Endothelial cell of umbilical vein (primary cell): ENCODE results near the gene CAMTA1. TPM values are rescaled to one million over a fixed set of nuclear protein-coding genes. Genes with fewer than 3 reads are reported as not detected.

ENCODE experiments used
- BruUV-seq: library from RNA; stranded (reverse); fragments of 400-500 nt; replicated peaks from 2 replicates; lab custom pipeline; 2021; lab: Mats Ljungman, UMichigan
- CTCF ChIA-PET: fragments of 300-600, 350-600 bp; sonication (Branson Sonifier 250); formaldehyde crosslinking; loops from one replicate; lab custom pipeline; 2021; ENCODE audit warnings: antibody characterized with exemption, inconsistent platforms; lab: Charles Lee
- POLR2A ChIA-PET: fragments of 300-600, 350-600 bp; sonication (Branson Sonifier 250); formaldehyde crosslinking; loops from one replicate; lab custom pipeline; 2021; ENCODE audit warnings: antibody characterized with exemption, inconsistent platforms; lab: Charles Lee
- DNase-seq: peaks from one replicate; pipeline ENCODE4 v3.0.0-alpha.2; 2011; ENCODE audit warnings: low read depth, low spot score
- FAIRE-seq: peaks from 2 replicates; lab custom pipeline; 2011; peaks lifted over from hg19 to GRCh38; lab: Jason Lieb, UNC
- H2AFZ ChIP-seq: 2 replicates; pipeline ENCODE4 v1.6.0; 2012; ENCODE audit warnings: low read depth, low read length, control low read depth, inconsistent platforms
- H3K27ac ChIP-seq: 2 replicates; pipeline ENCODE4 v1.5.1; 2011; ENCODE audit warnings: low read depth, mild to moderate bottlenecking, control low read depth, low read length, moderate library complexity; ENCODE audit not compliant: insufficient read depth
- H3K27me3 ChIP-seq, 2 experiments: 2 replicates each; pipeline versions ENCODE4 v1.6.0 to v1.6.1; 2011; ENCODE audit warnings: low read length in 2 of 2, mixed read lengths in 1 of 2; ENCODE audit not compliant: control insufficient read depth in 2 of 2, insufficient read depth in 2 of 2
- H3K36me3 ChIP-seq, 2 experiments: 2 replicates in 1 of 2; 3 replicates in 1 of 2; pipeline ENCODE4 v1.5.1; 2011; ENCODE audit warnings: low read length in 2 of 2, mild to moderate bottlenecking in 1 of 2, moderate library complexity in 1 of 2; ENCODE audit not compliant: control insufficient read depth in 2 of 2, insufficient read depth in 2 of 2; ENCODE audit errors: extremely low read depth in 1 of 2
- H3K4me1 ChIP-seq: 3 replicates; pipeline ENCODE4 v1.5.1; 2011; ENCODE audit warnings: mild to moderate bottlenecking, low read length; ENCODE audit not compliant: control insufficient read depth, insufficient read depth; ENCODE audit errors: extremely low read depth
- H3K4me2 ChIP-seq: 2 replicates; pipeline ENCODE4 v1.6.1; 2011; ENCODE audit warnings: low read length, control low read depth, mixed read lengths; ENCODE audit not compliant: insufficient read depth
- H3K4me3 ChIP-seq, 3 experiments: fragments of 200-600 bp in 1 of 3; sonication (generic), shearing (Covaris generic) in 1 of 3; replicated peaks in 1 of 3; 2 replicates each; pipeline ENCODE4 v1.5.1; 2011 to 2016; ENCODE audit warnings: control low read depth in 3 of 3, low read length in 3 of 3, mild to moderate bottlenecking in 2 of 3, inconsistent platforms in 1 of 3, low read depth in 1 of 3, moderate library complexity in 1 of 3; ENCODE audit not compliant: insufficient read depth in 1 of 3
- H3K79me2 ChIP-seq: 2 replicates; pipeline ENCODE4 v1.6.0; 2012; ENCODE audit warnings: low read length, inconsistent platforms; ENCODE audit not compliant: control insufficient read depth, insufficient read depth
- H3K9ac ChIP-seq: replicated peaks from 2 replicates; pipeline ENCODE3; 2011; ENCODE audit warnings: low read length, control low read depth; ENCODE audit not compliant: insufficient read depth; ENCODE audit errors: extremely low read depth
- H3K9me1 ChIP-seq: replicated peaks from 3 replicates; pipeline ENCODE4 v1.6.0; 2011; ENCODE audit warnings: mild to moderate bottlenecking, low read length; ENCODE audit not compliant: control insufficient read depth, insufficient read depth; ENCODE audit errors: extremely low read depth
- H3K9me3 ChIP-seq: replicated peaks from 2 replicates; pipeline ENCODE4 v1.5.1; 2012; ENCODE audit warnings: low read length, inconsistent platforms; ENCODE audit not compliant: control insufficient read depth, insufficient read depth
- H4K20me1 ChIP-seq: replicated peaks from 2 replicates; pipeline ENCODE3; 2011; ENCODE audit warnings: mild to moderate bottlenecking, low read length; ENCODE audit not compliant: control insufficient read depth, insufficient read depth; ENCODE audit errors: extremely low read depth
- EZH2 ChIP-seq: IDR thresholded peaks from 2 replicates; pipeline ENCODE4 v1.6.1; 2012; ENCODE audit warnings: borderline replicate concordance, low read depth, mild to moderate bottlenecking, moderate library complexity, low read length, inconsistent platforms; ENCODE audit not compliant: severe bottlenecking
- FOS ChIP-seq: IDR thresholded peaks from 2 replicates; pipeline ENCODE4 v1.6.1; 2011; ENCODE audit warnings: mild to moderate bottlenecking, low read length, moderate library complexity, borderline replicate concordance; ENCODE audit not compliant: insufficient read depth
- JUN ChIP-seq: IDR thresholded peaks from 2 replicates; pipeline ENCODE4 v1.6.1; 2011; ENCODE audit warnings: borderline replicate concordance, low read depth; ENCODE audit not compliant: insufficient read length, insufficient read depth
- MYC ChIP-seq: IDR thresholded peaks from one replicate; pipeline ENCODE4 v1.6.1; 2011; ENCODE audit warnings: mild to moderate bottlenecking, low read depth, low read length
- POLR2A ChIP-seq: IDR thresholded peaks from 2 replicates; pipeline ENCODE4 v1.6.1; 2012; ENCODE audit warnings: low read depth, mild to moderate bottlenecking, control low read depth, low read length
- POLR2AphosphoS5 ChIP-seq: IDR thresholded peaks from 2 replicates; pipeline ENCODE4 v1.6.1; 2012; ENCODE audit warnings: low read depth, mild to moderate bottlenecking, control low read depth, low read length, moderate library complexity; ENCODE audit not compliant: insufficient read depth
- dilution Hi-C: fragments of 300-500 bp; cut with MboI; formaldehyde crosslinking; loops from one replicate; pipeline ENCODE4 v1.15.0; 2019; ENCODE audit warnings: low sequenced_read_pairs; ENCODE audit not compliant: extremely low pct_ligation_motif_present
- intact Hi-C: fragments of 100-400 bp; cut with micrococcal nuclease; formaldehyde crosslinking; loops from one replicate; pipeline ENCODE4 v1.10.0; 2022
- polyA plus RNA-seq, 4 experiments: library from polyadenylated mRNA; depleted of rRNA in 3 of 4; stranded (reverse) in 3 of 4; unstranded in 1 of 4; fragments of >200 nt; gene quantifications; 2 replicates each; pipeline versions ENCODE4 v1.2.1 to v1.2.3, GENCODE V29; 2011 to 2012; ENCODE audit warnings: missing spikeins in 1 of 4
- total RNA-seq: library from RNA; stranded (reverse); gene quantifications from 2 replicates; pipeline ENCODE4 v1.2.3, GENCODE V29; 2021
- TF ChIP-seq, protein P1 (sequence below), 2 donors: IDR thresholded peaks; 1 replicate in 1 of 2; 2 replicates in 1 of 2; pipeline ENCODE4 v1.5.1; 2011; ENCODE audit warnings: low read length in 2 of 2, mild to moderate bottlenecking in 2 of 2, moderate library complexity in 2 of 2, control low read depth in 1 of 2, inconsistent platforms in 1 of 2, low read depth in 1 of 2; ENCODE audit not compliant: insufficient read depth in 1 of 2; ENCODE audit errors: extremely low read depth in 1 of 2
- TF ChIP-seq, protein P2 (sequence below): IDR thresholded peaks from 2 replicates; pipeline ENCODE4 v1.6.1; 2011; ENCODE audit not compliant: insufficient read depth, insufficient read length

CAMTA1 gene
- total and polyA plus RNA-seq, 2 donors (not counting 3 experiments of a cell fraction or from before 2014, with no cell fraction given) = 50.8 to 92.7 TPM

DNA sequence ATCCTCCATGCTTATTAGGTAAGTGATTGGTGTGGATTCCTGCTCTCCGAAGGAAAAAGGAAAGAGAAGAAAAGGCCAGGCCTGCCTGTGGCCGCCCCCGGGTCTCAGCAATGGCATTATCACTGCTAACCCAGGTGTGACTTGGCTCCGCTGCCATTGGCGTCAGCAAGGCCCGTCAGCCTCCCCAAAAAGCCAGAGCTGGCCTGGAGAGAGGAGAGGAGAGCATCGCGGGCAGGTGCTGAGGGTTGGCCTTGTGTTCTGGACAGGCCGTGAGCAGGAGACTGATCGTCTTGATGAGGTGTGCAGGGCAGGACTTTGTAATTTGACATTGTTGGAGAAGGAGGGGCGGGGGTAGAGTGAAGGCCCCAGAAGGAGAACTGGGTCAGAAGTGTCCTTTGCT is 186.4 kb downstream of the CAMTA1 start:
- BruUV-seq = no TSS peak
- Histone ChIP-seq H3K9ac (no peak overlapping the region), H2AFZ (no peak overlapping the region), H3K79me2 (no peaks in the 10 kb centered on the region), H4K20me1 (no peaks in the 10 kb centered on the region), H3K36me3 (no peaks in the 10 kb centered on the region), H3K27ac (no peak overlapping the region), H3K27me3 (no peaks in the 10 kb centered on the region), H3K4me2 (no peak overlapping the region), H3K4me1 (no peaks in the 10 kb centered on the region), H3K9me1 (no peaks in the 10 kb centered on the region), H3K4me3 (no peak overlapping the region), H3K9me3 (no peaks in the 10 kb centered on the region)
- TF ChIP-seq POLR2AphosphoS5 (no peak), POLR2A (no peak), MYC (no peak), FOS (no peak), JUN (no peak), EZH2 (no peak)
- TF ChIP-seq, protein P1, sequence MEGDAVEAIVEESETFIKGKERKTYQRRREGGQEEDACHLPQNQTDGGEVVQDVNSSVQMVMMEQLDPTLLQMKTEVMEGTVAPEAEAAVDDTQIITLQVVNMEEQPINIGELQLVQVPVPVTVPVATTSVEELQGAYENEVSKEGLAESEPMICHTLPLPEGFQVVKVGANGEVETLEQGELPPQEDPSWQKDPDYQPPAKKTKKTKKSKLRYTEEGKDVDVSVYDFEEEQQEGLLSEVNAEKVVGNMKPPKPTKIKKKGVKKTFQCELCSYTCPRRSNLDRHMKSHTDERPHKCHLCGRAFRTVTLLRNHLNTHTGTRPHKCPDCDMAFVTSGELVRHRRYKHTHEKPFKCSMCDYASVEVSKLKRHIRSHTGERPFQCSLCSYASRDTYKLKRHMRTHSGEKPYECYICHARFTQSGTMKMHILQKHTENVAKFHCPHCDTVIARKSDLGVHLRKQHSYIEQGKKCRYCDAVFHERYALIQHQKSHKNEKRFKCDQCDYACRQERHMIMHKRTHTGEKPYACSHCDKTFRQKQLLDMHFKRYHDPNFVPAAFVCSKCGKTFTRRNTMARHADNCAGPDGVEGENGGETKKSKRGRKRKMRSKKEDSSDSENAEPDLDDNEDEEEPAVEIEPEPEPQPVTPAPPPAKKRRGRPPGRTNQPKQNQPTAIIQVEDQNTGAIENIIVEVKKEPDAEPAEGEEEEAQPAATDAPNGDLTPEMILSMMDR (IDR thresholded peaks at IDR 0.05; ENCODE audit: extremely low read depth in 1 of 2, insufficient read depth in 1 of 2, low read depth in 1 of 2, low read length in 2 of 2) = no peak
- TF ChIP-seq, protein P2, sequence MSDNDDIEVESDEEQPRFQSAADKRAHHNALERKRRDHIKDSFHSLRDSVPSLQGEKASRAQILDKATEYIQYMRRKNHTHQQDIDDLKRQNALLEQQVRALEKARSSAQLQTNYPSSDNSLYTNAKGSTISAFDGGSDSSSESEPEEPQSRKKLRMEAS = no peak
- DNase-seq (no peak), FAIRE-seq (no peak)
- POLR2A ChIA-PET = no interaction called here
- intact Hi-C loops (no loop called here), dilution Hi-C loops (no loop called here)
- CTCF ChIA-PET = interaction anchor here (0.7 kb wide), 1 partner anchor 11 kb away, joined by 3 read pairs; no protein-coding TSS in a partner anchor
